Endothelial cell of umbilical vein (primary cell): Measurements from ENCODE around the gene PYM1. TPM values are rescaled to one million over a fixed set of nuclear protein-coding genes. Genes with fewer than 3 reads are reported as not detected.

Experiments used
- BruUV-seq: library from RNA; stranded (reverse); fragments of 400-500 nt; replicated peaks from 2 replicates; lab custom pipeline; 2021; lab: Mats Ljungman, UMichigan
- CTCF ChIA-PET: fragments of 300-600, 350-600 bp; sonication (Branson Sonifier 250); formaldehyde crosslinking; loops from one replicate; lab custom pipeline; 2021; ENCODE audit warnings: antibody characterized with exemption, inconsistent platforms; lab: Charles Lee
- POLR2A ChIA-PET: fragments of 300-600, 350-600 bp; sonication (Branson Sonifier 250); formaldehyde crosslinking; loops from one replicate; lab custom pipeline; 2021; ENCODE audit warnings: antibody characterized with exemption, inconsistent platforms; lab: Charles Lee
- DNase-seq: peaks from one replicate; pipeline ENCODE4 v3.0.0-alpha.2; 2011; ENCODE audit warnings: low read depth, low spot score
- FAIRE-seq: peaks from 2 replicates; lab custom pipeline; 2011; peaks lifted over from hg19 to GRCh38; lab: Jason Lieb, UNC
- H2AFZ ChIP-seq: 2 replicates; pipeline ENCODE4 v1.6.0; 2012; ENCODE audit warnings: low read depth, low read length, control low read depth, inconsistent platforms
- H3K27ac ChIP-seq: 2 replicates; pipeline ENCODE4 v1.5.1; 2011; ENCODE audit warnings: low read depth, mild to moderate bottlenecking, control low read depth, low read length, moderate library complexity; ENCODE audit not compliant: insufficient read depth
- H3K27me3 ChIP-seq, 2 experiments: 2 replicates each; pipeline versions ENCODE4 v1.6.0 to v1.6.1; 2011; ENCODE audit warnings: low read length in 2 of 2, mixed read lengths in 1 of 2; ENCODE audit not compliant: control insufficient read depth in 2 of 2, insufficient read depth in 2 of 2
- H3K36me3 ChIP-seq, 2 experiments: 2 replicates in 1 of 2; 3 replicates in 1 of 2; pipeline ENCODE4 v1.5.1; 2011; ENCODE audit warnings: low read length in 2 of 2, mild to moderate bottlenecking in 1 of 2, moderate library complexity in 1 of 2; ENCODE audit not compliant: control insufficient read depth in 2 of 2, insufficient read depth in 2 of 2; ENCODE audit errors: extremely low read depth in 1 of 2
- H3K4me1 ChIP-seq: 3 replicates; pipeline ENCODE4 v1.5.1; 2011; ENCODE audit warnings: mild to moderate bottlenecking, low read length; ENCODE audit not compliant: control insufficient read depth, insufficient read depth; ENCODE audit errors: extremely low read depth
- H3K4me2 ChIP-seq: 2 replicates; pipeline ENCODE4 v1.6.1; 2011; ENCODE audit warnings: low read length, control low read depth, mixed read lengths; ENCODE audit not compliant: insufficient read depth
- H3K4me3 ChIP-seq, 3 experiments: fragments of 200-600 bp in 1 of 3; sonication (generic), shearing (Covaris generic) in 1 of 3; replicated peaks in 1 of 3; 2 replicates each; pipeline ENCODE4 v1.5.1; 2011 to 2016; ENCODE audit warnings: control low read depth in 3 of 3, low read length in 3 of 3, mild to moderate bottlenecking in 2 of 3, inconsistent platforms in 1 of 3, low read depth in 1 of 3, moderate library complexity in 1 of 3; ENCODE audit not compliant: insufficient read depth in 1 of 3
- H3K79me2 ChIP-seq: 2 replicates; pipeline ENCODE4 v1.6.0; 2012; ENCODE audit warnings: low read length, inconsistent platforms; ENCODE audit not compliant: control insufficient read depth, insufficient read depth
- H3K9ac ChIP-seq: replicated peaks from 2 replicates; pipeline ENCODE3; 2011; ENCODE audit warnings: low read length, control low read depth; ENCODE audit not compliant: insufficient read depth; ENCODE audit errors: extremely low read depth
- H3K9me1 ChIP-seq: replicated peaks from 3 replicates; pipeline ENCODE4 v1.6.0; 2011; ENCODE audit warnings: mild to moderate bottlenecking, low read length; ENCODE audit not compliant: control insufficient read depth, insufficient read depth; ENCODE audit errors: extremely low read depth
- H3K9me3 ChIP-seq: replicated peaks from 2 replicates; pipeline ENCODE4 v1.5.1; 2012; ENCODE audit warnings: low read length, inconsistent platforms; ENCODE audit not compliant: control insufficient read depth, insufficient read depth
- H4K20me1 ChIP-seq: replicated peaks from 2 replicates; pipeline ENCODE3; 2011; ENCODE audit warnings: mild to moderate bottlenecking, low read length; ENCODE audit not compliant: control insufficient read depth, insufficient read depth; ENCODE audit errors: extremely low read depth
- CTCF ChIP-seq, 2 donors: IDR thresholded peaks; 1 replicate in 1 of 2; 2 replicates in 1 of 2; pipeline ENCODE4 v1.5.1; 2011; ENCODE audit warnings: low read length in 2 of 2, mild to moderate bottlenecking in 2 of 2, moderate library complexity in 2 of 2, control low read depth in 1 of 2, inconsistent platforms in 1 of 2, low read depth in 1 of 2; ENCODE audit not compliant: insufficient read depth in 1 of 2; ENCODE audit errors: extremely low read depth in 1 of 2
- FOS ChIP-seq: IDR thresholded peaks from 2 replicates; pipeline ENCODE4 v1.6.1; 2011; ENCODE audit warnings: mild to moderate bottlenecking, low read length, moderate library complexity, borderline replicate concordance; ENCODE audit not compliant: insufficient read depth
- JUN ChIP-seq: IDR thresholded peaks from 2 replicates; pipeline ENCODE4 v1.6.1; 2011; ENCODE audit warnings: borderline replicate concordance, low read depth; ENCODE audit not compliant: insufficient read length, insufficient read depth
- MAX ChIP-seq: IDR thresholded peaks from 2 replicates; pipeline ENCODE4 v1.6.1; 2011; ENCODE audit not compliant: insufficient read depth, insufficient read length
- dilution Hi-C: fragments of 300-500 bp; cut with MboI; formaldehyde crosslinking; loops from one replicate; pipeline ENCODE4 v1.15.0; 2019; ENCODE audit warnings: low sequenced_read_pairs; ENCODE audit not compliant: extremely low pct_ligation_motif_present
- intact Hi-C: fragments of 100-400 bp; cut with micrococcal nuclease; formaldehyde crosslinking; loops from one replicate; pipeline ENCODE4 v1.10.0; 2022
- polyA plus RNA-seq, 4 experiments: library from polyadenylated mRNA; depleted of rRNA in 3 of 4; stranded (reverse) in 3 of 4; unstranded in 1 of 4; fragments of >200 nt; gene quantifications; 2 replicates each; pipeline versions ENCODE4 v1.2.1 to v1.2.3, GENCODE V29; 2011 to 2012; ENCODE audit warnings: missing spikeins in 1 of 4
- total RNA-seq: library from RNA; stranded (reverse); gene quantifications from 2 replicates; pipeline ENCODE4 v1.2.3, GENCODE V29; 2021

PYM1 gene
- total and polyA plus RNA-seq, 2 donors (not counting 3 experiments of a cell fraction or from before 2014, with no cell fraction given): 18.7 to 23.5 TPM

GRCh38 chr12:55937981-55938380, 10.3 kb upstream of the PYM1 start:
- H3K27ac ChIP-seq: no peak overlapping the region
- no peak overlapping the region for H3K9ac ChIP-seq
- peaks cover 6% of the 10 kb centered on the region for H3K4me1 ChIP-seq
- dilution Hi-C loops: no loop called here
- H3K27me3 ChIP-seq: no peaks in the 10 kb centered on the region
- TF ChIP-seq JUN (no peak), MAX (no peak), CTCF (IDR thresholded peaks at IDR 0.05; ENCODE audit: extremely low read depth in 1 of 2, insufficient read depth in 1 of 2, low read depth in 1 of 2, low read length in 2 of 2) (no peak)
- no peaks in the 10 kb centered on the region for H4K20me1 ChIP-seq
- DNase-seq: no peak
- POLR2A ChIA-PET: no interaction called here
- H3K36me3 ChIP-seq: peaks cover 2 to 8% of the 10 kb centered on the region in 2 experiments
- intact Hi-C loops: no loop called here
- no peaks in the 10 kb centered on the region for H3K9me3 ChIP-seq
- CTCF ChIA-PET: interaction anchor here (1.0 to 3.3 kb wide), 2 partner anchors 91 to 199 kb away, joined by 3 to 66 read pairs; no protein-coding TSS in a partner anchor
- H3K4me3 ChIP-seq: no peak overlapping the region
- no peaks in the 10 kb centered on the region for H3K9me1 ChIP-seq
- no peak overlapping the region for H3K4me2 ChIP-seq
- no peaks in the 10 kb centered on the region for H3K79me2 ChIP-seq
- FAIRE-seq: peak; percentile 15
- no TSS peak for BruUV-seq
- H2AFZ ChIP-seq: no peak overlapping the region

- Histone ChIP-seq H2AFZ (no peak overlapping the region), H3K4me1 (peaks cover 24% of the 10 kb centered on the region), H3K27ac (no peak overlapping the region), H3K9ac (no peak overlapping the region), H3K27me3 (no peaks in the 10 kb centered on the region), H3K4me3 (no peak overlapping the region), H3K36me3 (peaks cover 0 to 8% of the 10 kb centered on the region in 2 experiments), H4K20me1 (no peaks in the 10 kb centered on the region), H3K79me2 (no peaks in the 10 kb centered on the region), H3K4me2 (no peak overlapping the region), H3K9me3 (no peaks in the 10 kb centered on the region), H3K9me1 (no peaks in the 10 kb centered on the region)
- no peak for FAIRE-seq
- intact Hi-C loops: no loop called here
- no TSS peak for BruUV-seq
- ChIA-PET CTCF (interaction anchor here (1.0 to 2.2 kb wide), 6 partner anchors 10 to 197 kb away, joined by 3 to 7 read pairs (median 4); partner anchors contain the start of gene DNAJC14), POLR2A (no interaction called here)
- TF ChIP-seq FOS (no peak), CTCF (IDR thresholded peaks at IDR 0.05; ENCODE audit: extremely low read depth in 1 of 2, insufficient read depth in 1 of 2, low read depth in 1 of 2, low read length in 2 of 2) (peak in 1 of 2 donors; percentile 2)
- dilution Hi-C loops: no loop called here
- DNase-seq: no peak
Measured at GRCh38 chr12:55935738-55936151, 8.1 kb upstream of the PYM1 start.
